ENCODE data around the gene MYLIP. TPM values are rescaled to one million over a fixed set of nuclear protein-coding genes. Genes with fewer than 3 reads are reported as not detected.

The MYLIP gene
- total RNA-seq, 1 donor from 2014 or later = 5.7 TPM

DNA sequence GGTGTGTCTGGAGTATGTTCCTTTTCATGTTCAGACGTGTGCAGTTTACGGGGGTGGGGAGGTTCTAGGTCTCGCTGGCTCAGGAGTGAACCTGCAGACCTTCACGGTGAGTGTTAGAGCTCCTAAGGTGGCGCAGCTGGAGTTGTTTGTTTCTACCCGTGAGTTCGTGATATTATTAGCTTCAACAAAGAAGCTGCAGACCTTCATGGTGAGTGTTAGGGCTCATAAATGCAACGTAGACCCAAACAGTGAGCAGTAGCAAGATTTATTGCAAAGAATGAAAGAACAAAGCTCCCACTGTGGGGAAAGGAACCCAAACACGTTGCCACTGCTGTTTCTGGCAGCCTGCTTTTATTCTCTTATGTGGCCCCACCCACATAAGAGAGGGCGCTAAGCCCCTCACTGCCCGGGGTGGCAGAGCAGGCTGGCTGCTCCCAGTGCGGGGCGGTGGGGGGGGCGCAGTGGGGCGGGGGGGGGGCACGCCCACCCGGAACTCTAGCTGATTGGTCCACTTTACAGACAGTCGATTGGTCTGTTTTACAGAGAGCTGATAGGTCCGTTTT is 68.2 kb downstream of the MYLIP start:
- H3K4me3 ChIP-seq (ENCODE audit: low read depth, low read length) = no peak overlapping the region
- TF ChIP-seq, protein P1, sequence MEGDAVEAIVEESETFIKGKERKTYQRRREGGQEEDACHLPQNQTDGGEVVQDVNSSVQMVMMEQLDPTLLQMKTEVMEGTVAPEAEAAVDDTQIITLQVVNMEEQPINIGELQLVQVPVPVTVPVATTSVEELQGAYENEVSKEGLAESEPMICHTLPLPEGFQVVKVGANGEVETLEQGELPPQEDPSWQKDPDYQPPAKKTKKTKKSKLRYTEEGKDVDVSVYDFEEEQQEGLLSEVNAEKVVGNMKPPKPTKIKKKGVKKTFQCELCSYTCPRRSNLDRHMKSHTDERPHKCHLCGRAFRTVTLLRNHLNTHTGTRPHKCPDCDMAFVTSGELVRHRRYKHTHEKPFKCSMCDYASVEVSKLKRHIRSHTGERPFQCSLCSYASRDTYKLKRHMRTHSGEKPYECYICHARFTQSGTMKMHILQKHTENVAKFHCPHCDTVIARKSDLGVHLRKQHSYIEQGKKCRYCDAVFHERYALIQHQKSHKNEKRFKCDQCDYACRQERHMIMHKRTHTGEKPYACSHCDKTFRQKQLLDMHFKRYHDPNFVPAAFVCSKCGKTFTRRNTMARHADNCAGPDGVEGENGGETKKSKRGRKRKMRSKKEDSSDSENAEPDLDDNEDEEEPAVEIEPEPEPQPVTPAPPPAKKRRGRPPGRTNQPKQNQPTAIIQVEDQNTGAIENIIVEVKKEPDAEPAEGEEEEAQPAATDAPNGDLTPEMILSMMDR (conservative IDR thresholded peaks at IDR 0.05; ENCODE audit: low read depth, low read length) = no peak
- no peak for DNase-seq (ENCODE audit: low read depth)

Other genes starting within 250 kb of the MYLIP start
- gene GMPR, start 109.5 kb downstream of the MYLIP start, total RNA-seq = 0.81 and 1.2 TPM in 2 replicates